Keratinocyte (primary cell): ENCODE results near the gene PTEN. TPM values are rescaled to one million over a fixed set of nuclear protein-coding genes. Genes with fewer than 3 reads are reported as not detected.

Experiments
- DNase-seq: peaks from one replicate; pipeline ENCODE4 v3.0.0-alpha.2; 2011; ENCODE audit warnings: low read depth, missing footprints, low spot score
- FAIRE-seq: peaks from 2 replicates; lab custom pipeline; 2011; peaks lifted over from hg19 to GRCh38; lab: Jason Lieb, UNC
- H2AFZ ChIP-seq: 2 replicates; pipeline ENCODE4 v1.6.0; 2012; ENCODE audit warnings: low read length, control low read depth, inconsistent platforms; ENCODE audit not compliant: control insufficient read depth
- H3K27ac ChIP-seq: 2 replicates; pipeline ENCODE4 v1.5.1; 2011; ENCODE audit warnings: low read length; ENCODE audit not compliant: control insufficient read depth, insufficient read depth
- H3K27me3 ChIP-seq: 3 replicates; pipeline ENCODE4 v1.6.0; 2011; ENCODE audit warnings: low read length; ENCODE audit not compliant: control insufficient read depth, insufficient read depth; ENCODE audit errors: extremely low read depth
- H3K36me3 ChIP-seq, 2 experiments: 2 replicates in 1 of 2; 3 replicates in 1 of 2; pipeline ENCODE4 v1.5.1; 2011; ENCODE audit warnings: low read length in 2 of 2, mild to moderate bottlenecking in 1 of 2; ENCODE audit not compliant: control insufficient read depth in 2 of 2, insufficient read depth in 2 of 2; ENCODE audit errors: extremely low read depth in 1 of 2
- H3K4me1 ChIP-seq: 3 replicates; pipeline ENCODE4 v1.5.1; 2011; ENCODE audit warnings: low read length; ENCODE audit not compliant: control insufficient read depth, insufficient read depth; ENCODE audit errors: extremely low read depth
- H3K4me2 ChIP-seq: 3 replicates; pipeline ENCODE4 v1.6.0; 2011; ENCODE audit warnings: low read depth, low read length; ENCODE audit not compliant: control insufficient read depth, insufficient read depth; ENCODE audit errors: extremely low read depth
- H3K4me3 ChIP-seq, 3 experiments: fragments of 200-600 bp in 1 of 3; sonication (generic) in 1 of 3; 2 replicates in 2 of 3; 3 replicates in 1 of 3; pipeline ENCODE4 v1.5.1; 2011 to 2016; ENCODE audit warnings: low read length in 3 of 3, mild to moderate bottlenecking in 3 of 3, control low read depth in 2 of 3, inconsistent platforms in 1 of 3, low read depth in 1 of 3, mixed read lengths in 1 of 3, mixed run types in 1 of 3, moderate library complexity in 1 of 3; ENCODE audit not compliant: control insufficient read depth in 2 of 3, insufficient read depth in 2 of 3; ENCODE audit errors: extremely low read depth in 1 of 3
- H3K79me2 ChIP-seq: 2 replicates; pipeline ENCODE4 v1.6.0; 2012; ENCODE audit warnings: low read length; ENCODE audit not compliant: control insufficient read depth, insufficient read depth
- H3K9ac ChIP-seq: 3 replicates; pipeline ENCODE4 v1.6.0; 2011; ENCODE audit warnings: low read length; ENCODE audit not compliant: control insufficient read depth, insufficient read depth; ENCODE audit errors: extremely low read depth
- H3K9me1 ChIP-seq: 3 replicates; pipeline ENCODE4 v1.6.0; 2011; ENCODE audit warnings: low read length; ENCODE audit not compliant: control insufficient read depth, insufficient read depth; ENCODE audit errors: extremely low read depth
- H3K9me3 ChIP-seq: 2 replicates; pipeline ENCODE4 v1.5.1; 2012; ENCODE audit warnings: low read depth, low read length; ENCODE audit not compliant: control insufficient read depth
- H4K20me1 ChIP-seq: 3 replicates; pipeline ENCODE4 v1.6.0; 2011; ENCODE audit warnings: low read length; ENCODE audit not compliant: control insufficient read depth, insufficient read depth; ENCODE audit errors: extremely low read depth
- EZH2 ChIP-seq: IDR thresholded peaks from one replicate; pipeline ENCODE4 v1.6.1; 2012; ENCODE audit warnings: inconsistent platforms, mild to moderate bottlenecking, low read length, moderate library complexity
- dilution Hi-C: fragments of 300-500 bp; cut with MboI; formaldehyde crosslinking; loops from one replicate; pipeline ENCODE4 v1.7.0; 2020; ENCODE audit warnings: low sequenced_read_pairs; ENCODE audit not compliant: extremely low pct_ligation_motif_present
- polyA plus RNA-seq, 5 experiments: library from polyadenylated mRNA; depleted of rRNA in 3 of 5; stranded (reverse) in 3 of 5; stranded (forward) in 1 of 5; unstranded in 1 of 5; fragments of >200 nt; gene quantifications; 1 replicate in 1 of 5; 2 replicates in 3 of 5; 3 replicates in 1 of 5; pipeline versions ENCODE4 v1.2.1 to v1.2.3, GENCODE V29; 2011 to 2012; ENCODE audit warnings: missing spikeins in 2 of 5, low read depth in 1 of 5, low replicate concordance in 1 of 5
- TF ChIP-seq, protein P1 (sequence below), 3 experiments: IDR thresholded peaks in 1 of 3; conservative IDR thresholded peaks in 1 of 3; optimal IDR thresholded peaks in 1 of 3; 2 replicates in 2 of 3; 3 replicates in 1 of 3; pipeline versions ENCODE3 to v1.5.1; 2011; ENCODE audit warnings: low read length in 3 of 3, mild to moderate bottlenecking in 3 of 3, moderate library complexity in 2 of 3, control low read depth in 1 of 3, inconsistent platforms in 1 of 3; ENCODE audit not compliant: insufficient read depth in 2 of 3; ENCODE audit errors: extremely low read depth in 1 of 3

Gene PTEN
- polyA plus RNA-seq, 1 donor (not counting 4 experiments of a cell fraction or from before 2014, with no cell fraction given): 39.4 TPM

- Histone ChIP-seq H2AFZ (no peak overlapping the region), H3K79me2 (peaks cover 95% of the 10 kb centered on the region), H3K4me1 (peaks cover 11% of the 10 kb centered on the region), H3K4me3 (no peak overlapping the region), H3K9me1 (no peaks in the 10 kb centered on the region), H3K27ac (no peak overlapping the region), H3K4me2 (no peak overlapping the region), H3K36me3 (no peaks in the 10 kb centered on the region), H3K27me3 (no peaks in the 10 kb centered on the region), H3K9me3 (no peaks in the 10 kb centered on the region), H3K9ac (no peak overlapping the region), H4K20me1 (peaks cover 6% of the 10 kb centered on the region)
- dilution Hi-C loops: no loop called here
- DNase-seq (no peak), FAIRE-seq (no peak)
- TF ChIP-seq, protein P1, sequence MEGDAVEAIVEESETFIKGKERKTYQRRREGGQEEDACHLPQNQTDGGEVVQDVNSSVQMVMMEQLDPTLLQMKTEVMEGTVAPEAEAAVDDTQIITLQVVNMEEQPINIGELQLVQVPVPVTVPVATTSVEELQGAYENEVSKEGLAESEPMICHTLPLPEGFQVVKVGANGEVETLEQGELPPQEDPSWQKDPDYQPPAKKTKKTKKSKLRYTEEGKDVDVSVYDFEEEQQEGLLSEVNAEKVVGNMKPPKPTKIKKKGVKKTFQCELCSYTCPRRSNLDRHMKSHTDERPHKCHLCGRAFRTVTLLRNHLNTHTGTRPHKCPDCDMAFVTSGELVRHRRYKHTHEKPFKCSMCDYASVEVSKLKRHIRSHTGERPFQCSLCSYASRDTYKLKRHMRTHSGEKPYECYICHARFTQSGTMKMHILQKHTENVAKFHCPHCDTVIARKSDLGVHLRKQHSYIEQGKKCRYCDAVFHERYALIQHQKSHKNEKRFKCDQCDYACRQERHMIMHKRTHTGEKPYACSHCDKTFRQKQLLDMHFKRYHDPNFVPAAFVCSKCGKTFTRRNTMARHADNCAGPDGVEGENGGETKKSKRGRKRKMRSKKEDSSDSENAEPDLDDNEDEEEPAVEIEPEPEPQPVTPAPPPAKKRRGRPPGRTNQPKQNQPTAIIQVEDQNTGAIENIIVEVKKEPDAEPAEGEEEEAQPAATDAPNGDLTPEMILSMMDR (optimal IDR thresholded peaks at IDR 0.05 in 1 of 3, IDR thresholded peaks at IDR 0.05 in 1 of 3, conservative IDR thresholded peaks at IDR 0.05 in 1 of 3; ENCODE audit: extremely low read depth in 1 of 3, insufficient read depth in 2 of 3, low read length in 3 of 3): no peak
- no peak for TF ChIP-seq EZH2
These were observed 6.5 kb downstream of the PTEN start for GRCh38 chr10:87869773-87870551.

DNA sequence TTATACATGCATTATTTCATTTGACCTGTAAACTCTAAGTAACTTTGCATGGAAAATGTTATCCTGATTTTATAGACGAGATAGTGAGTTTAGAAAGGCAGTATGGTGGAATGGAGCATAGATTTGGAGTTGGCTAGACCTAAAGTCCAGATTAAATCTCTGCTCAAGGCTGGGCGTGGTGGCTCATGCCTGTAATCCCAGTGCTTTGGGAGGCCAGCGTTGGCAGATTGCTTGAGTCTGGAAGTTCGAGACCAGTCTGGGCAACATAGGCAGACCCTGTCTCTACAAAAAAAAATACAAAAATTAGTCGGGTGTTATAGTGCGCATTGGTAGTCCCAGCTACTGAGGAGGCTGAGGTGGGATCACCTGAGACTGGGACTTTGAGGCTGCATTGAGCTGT, 9.4 kb downstream of the PTEN start:
- no peak overlapping the region for H3K4me3 ChIP-seq
- no peaks in the 10 kb centered on the region for H3K27me3 ChIP-seq
- peaks cover 82% of the 10 kb centered on the region for H3K79me2 ChIP-seq
- no peaks in the 10 kb centered on the region for H3K9me3 ChIP-seq
- H3K9me1 ChIP-seq: no peaks in the 10 kb centered on the region
- TF ChIP-seq EZH2: no peak
- TF ChIP-seq, protein P1 (optimal IDR thresholded peaks at IDR 0.05 in 1 of 3, IDR thresholded peaks at IDR 0.05 in 1 of 3, conservative IDR thresholded peaks at IDR 0.05 in 1 of 3; ENCODE audit: extremely low read depth in 1 of 3, insufficient read depth in 2 of 3, low read length in 3 of 3): no peak
- H3K27ac ChIP-seq: no peak overlapping the region
- no peak overlapping the region for H3K4me2 ChIP-seq
- dilution Hi-C loops: no loop called here
- no peaks in the 10 kb centered on the region for H4K20me1 ChIP-seq
- H3K36me3 ChIP-seq: peaks cover 0 to 2% of the 10 kb centered on the region in 2 experiments
- no peak overlapping the region for H3K9ac ChIP-seq
- DNase-seq (no peak), FAIRE-seq (no peak)
- H3K4me1 ChIP-seq: peaks cover 11% of the 10 kb centered on the region
- H2AFZ ChIP-seq: no peak overlapping the region
